ENCODE measurements around the gene CYTH4. TPM values are rescaled to one million over a fixed set of nuclear protein-coding genes. Genes with fewer than 3 reads are reported as not detected.

The CYTH4 gene
- total RNA-seq, 1 experiment from 2014 or later = 1.1 TPM

GRCh38 chr22:37344735-37345449 lies 62.6 kb downstream of the CYTH4 start:
- no peak for DNase-seq (ENCODE audit: low read depth in 1 of 2, low spot score in 2 of 2)
- Histone ChIP-seq H3K4me3 (no peak overlapping the region), H3K36me3 (no peaks in the 10 kb centered on the region), H3K4me1 (replicated peaks) (peaks cover 8% of the 10 kb centered on the region), H3K27me3 (replicated peaks) (no peaks in the 10 kb centered on the region), H3K9me3 (replicated peaks) (no peaks in the 10 kb centered on the region), H3K27ac (no peak overlapping the region)

- H3K36me3 ChIP-seq = no peaks in the 10 kb centered on the region
- H3K27me3 ChIP-seq (replicated peaks) = no peaks in the 10 kb centered on the region
- no peak overlapping the region for H3K4me3 ChIP-seq
- peak; percentile 55 to 56 for DNase-seq (ENCODE audit: low read depth in 1 of 2, low spot score in 2 of 2)
- no peak overlapping the region for H3K27ac ChIP-seq
- H3K4me1 ChIP-seq (replicated peaks) = peaks cover 8% of the 10 kb centered on the region
- no peaks in the 10 kb centered on the region for H3K9me3 ChIP-seq (replicated peaks)
Measured at GRCh38 chr22:37345863-37346504, 63.7 kb downstream of the CYTH4 start.

- H3K9me3 ChIP-seq (replicated peaks) = no peaks in the 10 kb centered on the region
- no peak overlapping the region for H3K27ac ChIP-seq
- no peaks in the 10 kb centered on the region for H3K36me3 ChIP-seq
- H3K4me3 ChIP-seq = no peak overlapping the region
- peaks cover 8% of the 10 kb centered on the region for H3K4me1 ChIP-seq (replicated peaks)
- H3K27me3 ChIP-seq (replicated peaks) = no peaks in the 10 kb centered on the region
- no peak for DNase-seq (ENCODE audit: low read depth in 1 of 2, low spot score in 2 of 2)
Measured at GRCh38 chr22:37346505-37346895, 64.2 kb downstream of the CYTH4 start.

GRCh38 chr22:37349043-37349814 lies 66.9 kb downstream of the CYTH4 start:
- Histone ChIP-seq H3K4me3 (no peak overlapping the region), H3K9me3 (replicated peaks) (no peaks in the 10 kb centered on the region), H3K36me3 (no peaks in the 10 kb centered on the region), H3K27me3 (replicated peaks) (0 out of 2 replicates have a peak, but pooled peaks cover 2% of the 10 kb centered on the region), H3K4me1 (replicated peaks) (peaks cover 21% of the 10 kb centered on the region), H3K27ac (no peak overlapping the region)
- DNase-seq (ENCODE audit: low read depth in 1 of 2, low spot score in 2 of 2) = no peak

- Histone ChIP-seq H3K36me3 (no peaks in the 10 kb centered on the region), H3K27me3 (replicated peaks) (0 out of 2 replicates have a peak, but pooled peaks cover 2% of the 10 kb centered on the region), H3K4me3 (no peak overlapping the region), H3K27ac (no peak overlapping the region), H3K9me3 (replicated peaks) (no peaks in the 10 kb centered on the region), H3K4me1 (replicated peaks) (peaks cover 15% of the 10 kb centered on the region)
- DNase-seq (ENCODE audit: low read depth in 1 of 2, low spot score in 2 of 2) = no peak
Measured at GRCh38 chr22:37351232-37351631, 68.9 kb downstream of the CYTH4 start.

- H3K27ac ChIP-seq = no peak overlapping the region
- no peaks in the 10 kb centered on the region for H3K36me3 ChIP-seq
- no peak overlapping the region for H3K4me3 ChIP-seq
- H3K9me3 ChIP-seq (replicated peaks) = no peaks in the 10 kb centered on the region
- 0 out of 2 replicates have a peak, but pooled peaks cover 7% of the 10 kb centered on the region for H3K27me3 ChIP-seq (replicated peaks)
- H3K4me1 ChIP-seq (replicated peaks) = peaks cover 14% of the 10 kb centered on the region
- DNase-seq (ENCODE audit: low read depth in 1 of 2, low spot score in 2 of 2) = no peak
Measured at GRCh38 chr22:37352481-37352880, 70.2 kb downstream of the CYTH4 start.

DNA sequence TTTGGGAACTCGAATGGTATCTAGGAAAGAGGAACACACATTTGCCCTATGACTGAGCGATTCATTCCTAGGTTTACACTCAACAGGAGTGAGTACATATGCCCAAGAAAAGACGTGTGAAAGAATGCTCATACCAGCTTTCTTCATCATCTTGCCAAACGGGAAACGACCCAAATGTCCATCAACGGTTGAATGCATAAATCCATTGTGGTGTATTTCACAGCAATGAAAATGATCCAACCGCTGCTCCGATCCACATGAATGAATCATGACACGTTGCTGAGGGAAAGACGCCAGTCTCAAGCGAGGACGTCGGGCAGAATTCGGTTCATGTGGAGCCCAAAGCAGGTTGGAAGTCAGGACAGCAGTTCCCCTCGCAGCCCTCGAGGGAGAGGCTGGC lies 71.5 kb downstream of the CYTH4 start:
- H3K9me3 ChIP-seq (replicated peaks) = no peaks in the 10 kb centered on the region
- no peak overlapping the region for H3K4me3 ChIP-seq
- 0 out of 2 replicates have a peak, but pooled peaks cover 7% of the 10 kb centered on the region for H3K27me3 ChIP-seq (replicated peaks)
- H3K27ac ChIP-seq = peak overlapping the region; percentile 19
- no peaks in the 10 kb centered on the region for H3K36me3 ChIP-seq
- H3K4me1 ChIP-seq (replicated peaks) = peaks cover 14% of the 10 kb centered on the region
- DNase-seq (ENCODE audit: low read depth in 1 of 2, low spot score in 2 of 2) = peak in 1 of 2 experiments; percentile 24

- peaks cover 14% of the 10 kb centered on the region for H3K4me1 ChIP-seq (replicated peaks)
- no peak overlapping the region for H3K4me3 ChIP-seq
- H3K27me3 ChIP-seq (replicated peaks) = 0 out of 2 replicates have a peak, but pooled peaks cover 7% of the 10 kb centered on the region
- no peaks in the 10 kb centered on the region for H3K36me3 ChIP-seq
- no peaks in the 10 kb centered on the region for H3K9me3 ChIP-seq (replicated peaks)
- DNase-seq (ENCODE audit: low read depth in 1 of 2, low spot score in 2 of 2) = no peak
- H3K27ac ChIP-seq = peak overlapping the region; percentile 19
Measured at GRCh38 chr22:37354261-37354660, 72.0 kb downstream of the CYTH4 start.

DNA sequence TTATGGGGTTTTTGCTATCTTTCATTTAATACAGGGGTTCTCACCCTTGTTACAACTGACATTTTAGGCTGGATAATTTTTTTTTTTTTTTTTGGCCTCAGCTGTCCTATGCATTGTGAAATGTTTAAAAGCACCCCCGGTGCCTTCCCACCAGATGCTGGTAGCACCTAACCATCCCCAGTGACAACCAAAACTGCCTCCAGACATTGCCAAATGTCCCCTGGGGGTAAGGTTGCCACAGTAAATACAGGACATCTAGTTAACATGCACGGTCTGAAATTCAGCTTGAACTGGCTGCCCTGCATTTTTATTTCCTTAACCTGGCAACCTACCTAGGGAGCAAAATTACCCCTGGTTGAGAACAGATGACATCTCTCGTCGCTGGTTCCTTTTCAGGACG lies 72.4 kb downstream of the CYTH4 start:
- DNase-seq (ENCODE audit: low read depth in 1 of 2, low spot score in 2 of 2) = no peak

DNA sequence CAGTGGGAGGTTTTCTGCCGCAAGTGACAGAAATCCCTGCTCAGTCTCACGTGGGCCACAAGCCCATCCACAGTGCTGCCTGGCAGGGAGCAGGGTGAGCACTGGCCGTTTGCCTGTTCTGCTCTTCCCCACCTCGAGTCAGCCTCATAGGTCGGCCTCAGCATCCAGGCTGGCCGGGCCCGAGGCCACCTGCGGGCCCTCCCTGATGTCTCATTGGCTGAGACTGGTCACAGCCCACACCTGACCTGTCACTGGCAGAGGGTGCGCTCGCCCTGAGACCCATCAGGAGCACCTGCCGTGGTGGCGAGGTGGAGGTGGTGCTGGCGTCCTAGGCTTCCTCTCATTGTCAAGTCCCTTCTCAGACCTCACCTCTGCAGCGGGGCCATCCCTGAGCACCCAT lies 72.9 kb downstream of the CYTH4 start:
- Histone ChIP-seq H3K4me3 (no peak overlapping the region), H3K9me3 (replicated peaks) (no peaks in the 10 kb centered on the region), H3K27me3 (replicated peaks) (0 out of 2 replicates have a peak, but pooled peaks cover 7% of the 10 kb centered on the region), H3K36me3 (no peaks in the 10 kb centered on the region), H3K4me1 (replicated peaks) (peaks cover 14% of the 10 kb centered on the region), H3K27ac (no peak overlapping the region)
- DNase-seq (ENCODE audit: low read depth in 1 of 2, low spot score in 2 of 2) = no peak

More for the DNA sequence above, 72.4 kb downstream of the CYTH4 start:
- peaks cover 14% of the 10 kb centered on the region for H3K4me1 ChIP-seq (replicated peaks)
- H3K36me3 ChIP-seq = no peaks in the 10 kb centered on the region
- H3K27ac ChIP-seq = peak overlapping the region; percentile 19
- no peaks in the 10 kb centered on the region for H3K9me3 ChIP-seq (replicated peaks)
- H3K4me3 ChIP-seq = no peak overlapping the region
- 0 out of 2 replicates have a peak, but pooled peaks cover 7% of the 10 kb centered on the region for H3K27me3 ChIP-seq (replicated peaks)

- H3K36me3 ChIP-seq = no peaks in the 10 kb centered on the region
- 0 out of 2 replicates have a peak, but pooled peaks cover 7% of the 10 kb centered on the region for H3K27me3 ChIP-seq (replicated peaks)
Measured at GRCh38 chr22:37356922-37357321, 74.6 kb downstream of the CYTH4 start.

DNA sequence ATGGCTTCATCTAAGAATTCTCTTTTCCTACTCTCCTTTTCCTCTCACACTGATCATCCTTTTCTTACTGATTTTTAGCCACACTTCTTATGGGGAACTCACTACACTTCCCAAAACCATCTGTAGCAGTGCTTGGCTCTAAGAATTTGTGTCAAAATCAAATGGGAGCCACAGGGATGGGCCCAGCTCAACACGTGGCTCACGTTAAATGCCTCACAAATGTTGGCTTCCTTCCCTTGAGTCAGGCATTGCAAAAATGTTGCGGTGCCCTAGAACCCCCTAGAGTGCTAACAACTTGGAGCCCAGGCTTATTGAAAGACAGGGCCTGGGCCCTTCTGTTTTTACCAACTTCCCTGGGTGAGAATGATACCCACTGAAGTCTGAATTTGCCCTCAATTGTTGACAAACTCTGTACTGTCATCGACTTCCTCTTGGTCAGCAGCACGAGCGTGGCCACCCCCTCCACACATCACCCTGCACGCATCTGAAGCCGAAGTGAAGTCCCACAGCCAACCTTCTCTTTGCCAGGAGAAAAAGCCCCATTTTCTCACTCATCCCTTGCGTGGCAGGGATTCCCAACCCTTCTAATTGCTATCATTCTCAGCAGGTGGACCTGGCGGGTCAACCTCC lies 75.3 kb downstream of the CYTH4 start:
- Histone ChIP-seq H3K4me1 (replicated peaks) (peaks cover 14% of the 10 kb centered on the region), H3K27ac (no peak overlapping the region), H3K4me3 (no peak overlapping the region), H3K27me3 (replicated peaks) (0 out of 2 replicates have a peak, but pooled peaks cover 7% of the 10 kb centered on the region), H3K36me3 (no peaks in the 10 kb centered on the region), H3K9me3 (replicated peaks) (no peaks in the 10 kb centered on the region)
- no peak for DNase-seq (ENCODE audit: low read depth in 1 of 2, low spot score in 2 of 2)

More at GRCh38 chr22:37356922-37357321, 74.6 kb downstream of the CYTH4 start:
- no peaks in the 10 kb centered on the region for H3K9me3 ChIP-seq (replicated peaks)
- H3K4me1 ChIP-seq (replicated peaks) = peaks cover 14% of the 10 kb centered on the region
- no peak for DNase-seq (ENCODE audit: low read depth in 1 of 2, low spot score in 2 of 2)
- no peak overlapping the region for H3K4me3 ChIP-seq
- no peak overlapping the region for H3K27ac ChIP-seq

- no peak overlapping the region for H3K27ac ChIP-seq
- no peak overlapping the region for H3K4me3 ChIP-seq
- H3K9me3 ChIP-seq (replicated peaks) = no peaks in the 10 kb centered on the region
- H3K4me1 ChIP-seq (replicated peaks) = peaks cover 10% of the 10 kb centered on the region
- H3K36me3 ChIP-seq = no peaks in the 10 kb centered on the region
- H3K27me3 ChIP-seq (replicated peaks) = 0 out of 2 replicates have a peak, but pooled peaks cover 7% of the 10 kb centered on the region
- DNase-seq (ENCODE audit: low read depth in 1 of 2, low spot score in 2 of 2) = no peak
Measured at GRCh38 chr22:37358386-37358785, 76.1 kb downstream of the CYTH4 start.

All from SJSA1 (cell line).